ENCODE data around the gene ZC3H7B. TPM values are rescaled to one million over a fixed set of nuclear protein-coding genes. Genes with fewer than 3 reads are reported as not detected.
"Not testable (repeated sequence)": the region's sequence is repeated elsewhere in the genome, so short reads cannot be mapped to it uniquely, and the experiment has no call there.

ZC3H7B gene
- 10 to 100 TPM; 35.4 to 43.5 (median 39.2) TPM for total RNA-seq
- 35.2 TPM for polyA plus RNA-seq
- long read RNA-seq, donor 1, partial matches to known transcripts: 10 of 15 reads
- long read RNA-seq, donor 1, other reads (novel, unspliced or antisense): 5 of 15 reads
- long read RNA-seq, donor 2, partial matches to known transcripts: 6 of 7 reads
- long read RNA-seq, donor 2, other reads (novel, unspliced or antisense): 1 of 7 reads
- long read RNA-seq, donor 3, full-length matches to known transcripts: 2 of 10 reads
- long read RNA-seq, donor 3, partial matches to known transcripts: 5 of 10 reads
- long read RNA-seq, donor 3, other reads (novel, unspliced or antisense): 3 of 10 reads
- long read RNA-seq, donor 4: 0 reads

GRCh38 chr22:41301085-41302020 lies at the start of gene ZC3H7B:
TSS of gene ZC3H7B (plus strand) at chr22:41301525. CDS start at chr22:41320661, 19,136 bp downstream.
- Histone ChIP-seq H3K27ac (ENCODE audit: low read length) (peak within 1 kb of the TSS; percentile 65), H3K9me3 (ENCODE audit: control insufficient read depth, low read length) (no peaks in the 10 kb centered on the region), H3K27me3 (ENCODE audit: control insufficient read depth, insufficient read depth) (no peaks in the 10 kb centered on the region), H3K4me1 (ENCODE audit: control insufficient read depth, insufficient read depth, low read length) (peaks cover 1% of the 10 kb centered on the region), H3K4me3 (ENCODE audit: low read length) (peak within 1 kb of the TSS; percentile 97)
- ATAC-seq (peak; percentile 97), DNase-seq (peak; percentile 85 to 93 (median 93))
- intact Hi-C loops (cut with DNase I): no loop called here
- under 1% methylated on average over 74 of the region's 74 CpGs for WGBS

GRCh38 chr22:41252365-41252764 lies 49.0 kb upstream of the ZC3H7B start:
- no peaks in the 10 kb centered on the region for H3K9me3 ChIP-seq (ENCODE audit: control insufficient read depth, low read length)
- H3K27me3 ChIP-seq (ENCODE audit: control insufficient read depth, insufficient read depth): no peaks in the 10 kb centered on the region
- ATAC-seq: no peak
- peak in 1 of 3 donors; percentile 29 for DNase-seq
- H3K4me1 ChIP-seq (ENCODE audit: control insufficient read depth, insufficient read depth, low read length): no peaks in the 10 kb centered on the region
- intact Hi-C loops (cut with DNase I): no loop called here
- no peak overlapping the region for H3K27ac ChIP-seq (ENCODE audit: low read length)
- H3K4me3 ChIP-seq (ENCODE audit: low read length): no peak overlapping the region
- WGBS: 86% methylated on average over 8 of the region's 8 CpGs

- 88% methylated on average over 7 of the region's 7 CpGs for WGBS
- Histone ChIP-seq H3K27me3 (ENCODE audit: control insufficient read depth, insufficient read depth) (no peaks in the 10 kb centered on the region), H3K4me3 (ENCODE audit: low read length) (no peak overlapping the region), H3K4me1 (ENCODE audit: control insufficient read depth, insufficient read depth, low read length) (no peaks in the 10 kb centered on the region), H3K9me3 (ENCODE audit: control insufficient read depth, low read length) (no peaks in the 10 kb centered on the region), H3K27ac (ENCODE audit: low read length) (no peak overlapping the region)
- DNase-seq (peak in 2 of 3 donors; percentile 6 to 17), ATAC-seq (no peak)
- intact Hi-C loops (cut with DNase I): no loop called here
Observed at GRCh38 chr22:41254230-41254629, 47.1 kb upstream of the ZC3H7B start.

GRCh38 chr22:41256254-41257253 lies 44.8 kb upstream of the ZC3H7B start:
- no peak for ATAC-seq

DNA sequence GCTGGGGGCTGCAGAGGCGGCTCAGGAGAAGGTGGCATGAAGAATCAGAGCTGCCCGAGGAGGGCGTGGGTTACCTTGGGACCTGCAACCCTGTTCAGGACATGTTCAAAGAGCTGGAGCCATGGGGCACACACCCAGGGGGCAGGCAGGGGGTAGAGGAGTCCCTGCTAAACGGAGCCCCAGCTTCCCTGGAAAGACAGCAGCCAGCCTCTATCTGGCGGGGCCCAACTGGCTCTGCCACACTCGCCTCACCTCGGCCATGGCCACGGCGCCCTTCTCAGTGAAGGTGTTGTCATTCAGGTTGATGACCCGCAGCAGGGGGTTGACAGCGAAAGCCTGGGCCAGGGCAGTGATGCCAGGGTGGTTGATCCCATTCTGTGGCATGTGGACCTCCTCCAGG lies 43.6 kb upstream of the ZC3H7B start:
- H3K9me3 ChIP-seq (ENCODE audit: control insufficient read depth, low read length): no peaks in the 10 kb centered on the region
- 80% methylated on average over 11 of the region's 11 CpGs for WGBS
- no peak overlapping the region for H3K4me3 ChIP-seq (ENCODE audit: low read length)
- DNase-seq (no peak), ATAC-seq (no peak)
- no peaks in the 10 kb centered on the region for H3K27me3 ChIP-seq (ENCODE audit: control insufficient read depth, insufficient read depth)
- H3K27ac ChIP-seq (ENCODE audit: low read length): no peak overlapping the region
- peaks cover 6% of the 10 kb centered on the region for H3K4me1 ChIP-seq (ENCODE audit: control insufficient read depth, insufficient read depth, low read length)
- intact Hi-C loops (cut with DNase I): no loop called here

More at GRCh38 chr22:41256254-41257253, 44.8 kb upstream of the ZC3H7B start:
- DNase-seq: peak in 1 of 3 donors; percentile 60
- H3K27me3 ChIP-seq (ENCODE audit: control insufficient read depth, insufficient read depth): no peaks in the 10 kb centered on the region
- no peak overlapping the region for H3K27ac ChIP-seq (ENCODE audit: low read length)
- intact Hi-C loops (cut with DNase I): no loop called here
- H3K9me3 ChIP-seq (ENCODE audit: control insufficient read depth, low read length): no peaks in the 10 kb centered on the region
- H3K4me1 ChIP-seq (ENCODE audit: control insufficient read depth, insufficient read depth, low read length): no peaks in the 10 kb centered on the region
- 76% methylated on average over 20 of the region's 20 CpGs for WGBS
- no peak overlapping the region for H3K4me3 ChIP-seq (ENCODE audit: low read length)

DNA sequence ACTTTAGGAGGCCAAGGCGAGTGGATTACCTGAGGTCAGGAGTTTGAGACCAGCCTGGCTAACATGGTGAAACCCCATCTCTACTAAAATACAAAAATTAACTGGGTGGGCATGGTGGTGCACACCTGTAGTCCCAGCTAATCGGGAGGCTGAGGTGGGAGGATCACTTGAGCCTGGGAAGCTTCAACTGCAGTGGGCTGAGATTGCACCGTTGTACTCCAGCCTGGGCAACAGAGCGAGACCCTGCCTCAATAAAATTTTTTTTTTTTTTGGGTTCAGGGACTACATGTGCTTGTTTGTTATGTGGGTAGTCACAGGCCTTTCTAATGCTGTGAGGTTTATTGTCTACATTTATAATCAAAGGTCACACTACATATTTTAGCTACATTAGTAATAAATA lies 41.6 kb upstream of the ZC3H7B start:
- H3K4me3 ChIP-seq (ENCODE audit: low read length); ATAC-seq; H3K27ac ChIP-seq (ENCODE audit: low read length); H3K4me1 ChIP-seq (ENCODE audit: control insufficient read depth, insufficient read depth, low read length); DNase-seq; H3K9me3 ChIP-seq (ENCODE audit: control insufficient read depth, low read length); H3K27me3 ChIP-seq (ENCODE audit: control insufficient read depth, insufficient read depth); intact Hi-C loops (cut with DNase I): not testable (repeated sequence)
- WGBS: 99% methylated on average over 4 of the region's 4 CpGs

DNA sequence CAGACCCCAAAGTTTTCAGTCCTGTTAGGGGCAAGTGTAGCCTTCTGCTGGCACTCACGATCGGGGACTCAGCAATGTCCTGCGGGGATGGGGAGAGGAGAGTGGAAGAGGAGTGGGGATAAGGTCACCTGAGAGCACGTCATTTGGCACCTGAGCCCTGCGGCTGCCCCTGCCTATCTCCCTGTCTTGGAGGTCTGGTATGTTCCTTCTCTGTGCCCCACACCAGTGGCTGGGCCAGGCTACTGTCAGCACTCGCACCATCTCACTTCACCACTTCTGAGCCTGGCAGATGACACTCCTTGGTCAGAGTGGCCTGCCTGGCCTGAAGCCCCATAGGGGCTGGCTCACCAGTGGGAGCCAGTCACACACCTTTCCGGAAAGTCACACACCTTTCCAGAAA lies 40.5 kb upstream of the ZC3H7B start:
- no peak overlapping the region for H3K4me3 ChIP-seq (ENCODE audit: low read length)
- DNase-seq: peak; percentile 62 to 87 (median 82)
- no peaks in the 10 kb centered on the region for H3K27me3 ChIP-seq (ENCODE audit: control insufficient read depth, insufficient read depth)
- peak; percentile 90 to 92 for ATAC-seq
- peak overlapping the region; percentile 95 for H3K27ac ChIP-seq (ENCODE audit: low read length)
- no peaks in the 10 kb centered on the region for H3K9me3 ChIP-seq (ENCODE audit: control insufficient read depth, low read length)
- H3K4me1 ChIP-seq (ENCODE audit: control insufficient read depth, insufficient read depth, low read length): peaks cover 6% of the 10 kb centered on the region
- intact Hi-C loops (cut with DNase I): no loop called here
- WGBS: 68% methylated on average over 7 of the region's 7 CpGs

DNA sequence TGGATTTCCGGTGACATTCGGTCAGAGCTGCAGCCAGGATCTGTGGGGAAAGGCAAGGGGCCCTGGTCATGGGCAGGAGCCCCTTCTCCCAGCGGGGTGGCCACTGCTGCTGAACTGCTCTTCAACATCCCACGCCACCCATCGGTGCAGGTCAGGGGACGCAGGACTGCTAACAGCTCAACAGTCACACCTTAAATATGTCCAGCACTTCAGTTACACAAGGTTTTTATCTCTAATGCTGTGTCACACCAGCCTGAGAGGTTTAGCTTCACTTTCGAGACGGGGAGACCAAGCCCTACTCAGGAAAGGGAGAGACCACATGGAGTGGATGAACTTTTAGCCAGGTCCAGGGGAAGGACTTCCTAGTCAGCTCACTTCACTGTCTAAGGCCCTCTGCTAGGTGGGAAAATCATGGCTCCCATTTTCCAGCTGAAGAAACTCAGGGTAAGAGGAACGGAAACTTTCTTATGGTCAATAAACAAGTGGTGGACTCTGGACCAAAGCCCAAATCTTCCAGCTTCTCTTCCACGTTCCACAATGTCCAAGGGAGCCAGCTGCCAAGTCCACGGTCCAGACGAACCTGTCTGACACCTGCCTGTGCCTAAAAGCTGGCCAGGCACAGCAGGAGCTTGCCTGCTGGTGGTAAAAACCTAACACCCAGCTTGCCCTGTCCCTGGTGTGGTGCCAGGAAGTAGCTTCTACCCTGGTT lies 39.6 kb upstream of the ZC3H7B start:
- DNase-seq: peak in 1 of 3 donors; percentile 73
- peak; percentile 67 to 69 for ATAC-seq
- H3K9me3 ChIP-seq (ENCODE audit: control insufficient read depth, low read length): no peaks in the 10 kb centered on the region
- no peaks in the 10 kb centered on the region for H3K27me3 ChIP-seq (ENCODE audit: control insufficient read depth, insufficient read depth)
- WGBS: 61% methylated on average over 12 of the region's 12 CpGs
- peaks cover 6% of the 10 kb centered on the region for H3K4me1 ChIP-seq (ENCODE audit: control insufficient read depth, insufficient read depth, low read length)
- intact Hi-C loops (cut with DNase I): no loop called here
- peak overlapping the region; percentile 95 for H3K27ac ChIP-seq (ENCODE audit: low read length)
- no peak overlapping the region for H3K4me3 ChIP-seq (ENCODE audit: low read length)

- H3K27ac ChIP-seq (ENCODE audit: low read length): peak overlapping the region; percentile 95
- H3K4me3 ChIP-seq (ENCODE audit: low read length): no peak overlapping the region
- intact Hi-C loops (cut with DNase I): no loop called here
- no peak for DNase-seq
- ATAC-seq: no peak
- no peaks in the 10 kb centered on the region for H3K27me3 ChIP-seq (ENCODE audit: control insufficient read depth, insufficient read depth)
- no peaks in the 10 kb centered on the region for H3K9me3 ChIP-seq (ENCODE audit: control insufficient read depth, low read length)
- WGBS: 88% methylated on average over 15 of the region's 15 CpGs
- H3K4me1 ChIP-seq (ENCODE audit: control insufficient read depth, insufficient read depth, low read length): peaks cover 6% of the 10 kb centered on the region
Observed at GRCh38 chr22:41262250-41262765, 39.0 kb upstream of the ZC3H7B start.

DNA sequence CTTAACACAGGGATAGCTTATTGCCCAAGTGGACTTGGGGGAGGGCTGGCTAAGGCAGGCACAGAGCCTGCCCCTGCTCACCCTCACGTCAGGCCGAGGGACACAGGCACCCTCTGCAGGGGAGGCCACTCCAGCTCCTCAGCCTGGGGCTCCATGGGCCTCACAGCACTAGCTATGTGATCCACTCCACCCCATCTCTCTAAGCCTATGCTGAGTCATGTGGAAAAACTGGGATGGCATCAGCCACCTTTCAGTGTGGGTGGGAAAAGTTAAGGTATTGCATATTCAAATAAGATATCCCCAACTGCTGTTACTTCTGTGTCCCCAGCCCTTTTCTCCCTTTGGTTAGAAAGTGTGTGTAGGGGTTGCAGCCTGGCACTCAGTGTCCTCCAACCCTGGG lies 37.6 kb upstream of the ZC3H7B start:
- DNase-seq: no peak
- no peak for ATAC-seq

More for the DNA sequence above, 37.6 kb upstream of the ZC3H7B start:
- H3K27ac ChIP-seq (ENCODE audit: low read length): no peak overlapping the region
- H3K9me3 ChIP-seq (ENCODE audit: control insufficient read depth, low read length): no peaks in the 10 kb centered on the region
- H3K4me1 ChIP-seq (ENCODE audit: control insufficient read depth, insufficient read depth, low read length): peaks cover 6% of the 10 kb centered on the region
- 86% methylated on average over 2 of the region's 2 CpGs for WGBS
- H3K27me3 ChIP-seq (ENCODE audit: control insufficient read depth, insufficient read depth): no peaks in the 10 kb centered on the region
- no peak overlapping the region for H3K4me3 ChIP-seq (ENCODE audit: low read length)
- intact Hi-C loops (cut with DNase I): no loop called here
